Stimulated activated CD4-positive, alpha-beta T cell treated with anti-CD3 and anti-CD28 coated beads, TNF-alpha, amount 100 ng/mL, for 48 hours (primary cell): ENCODE results near the gene CIDEB.
A peak's percentile ranks its signal among the peaks of the same experiment; 100 is the strongest.
"Not testable (repeated sequence)": the region's sequence is repeated elsewhere in the genome, so short reads cannot be mapped to it uniquely, and the experiment has no call there.

ENCODE experiments used
- DNase-seq, 3 donors: peaks; one replicate each; pipeline ENCODE4 v3.0.0-alpha.2; 2020; ENCODE audit warnings: low read depth in 3 of 3

The CIDEB gene, protein sequence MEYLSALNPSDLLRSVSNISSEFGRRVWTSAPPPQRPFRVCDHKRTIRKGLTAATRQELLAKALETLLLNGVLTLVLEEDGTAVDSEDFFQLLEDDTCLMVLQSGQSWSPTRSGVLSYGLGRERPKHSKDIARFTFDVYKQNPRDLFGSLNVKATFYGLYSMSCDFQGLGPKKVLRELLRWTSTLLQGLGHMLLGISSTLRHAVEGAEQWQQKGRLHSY

DNA sequence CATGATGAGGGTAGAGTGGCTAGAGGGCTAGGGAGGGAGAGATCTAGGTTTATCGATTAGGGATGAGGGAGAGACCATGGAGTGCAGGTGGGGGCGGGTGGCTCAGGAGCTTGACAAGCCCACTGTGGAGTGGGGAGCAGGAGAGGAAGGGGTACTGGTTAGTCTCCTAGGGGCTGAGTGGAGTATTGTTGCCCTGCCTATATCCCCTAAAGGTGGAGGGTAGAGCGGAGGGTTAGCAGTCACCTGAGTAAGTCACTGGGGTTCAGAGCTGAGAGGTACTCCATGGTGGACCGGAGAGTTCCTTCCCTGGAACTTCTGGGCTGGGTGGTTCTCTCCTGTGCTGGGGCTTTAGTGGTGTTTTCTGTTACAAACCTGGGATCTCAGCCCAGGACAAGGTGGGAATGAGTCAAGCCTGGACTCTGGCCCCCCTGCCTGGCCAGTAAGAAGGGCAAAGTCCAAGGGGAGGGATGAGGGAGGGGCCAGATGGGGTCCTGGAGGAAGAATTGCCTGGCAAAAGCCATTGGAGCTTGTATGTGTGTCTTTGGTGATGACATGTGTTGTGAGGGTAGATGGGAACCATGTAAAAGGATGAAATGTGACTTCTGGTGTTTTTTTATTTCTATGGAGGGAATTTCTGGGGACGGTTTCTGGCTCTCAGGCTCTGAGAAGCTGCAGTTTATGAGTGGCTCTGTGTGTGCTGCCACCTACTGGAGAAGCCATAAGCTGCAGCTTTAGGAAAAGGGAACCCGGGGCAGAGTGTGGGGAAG lies at the start of gene CIDEB:
Gene CIDEB (minus strand): TSS at position 403 of the 767 bp plus-strand sequence. CDS start 119 bp downstream, at position 284.
- DNase-seq, result peak; percentile 19 to 44 (median 43)

DNA sequence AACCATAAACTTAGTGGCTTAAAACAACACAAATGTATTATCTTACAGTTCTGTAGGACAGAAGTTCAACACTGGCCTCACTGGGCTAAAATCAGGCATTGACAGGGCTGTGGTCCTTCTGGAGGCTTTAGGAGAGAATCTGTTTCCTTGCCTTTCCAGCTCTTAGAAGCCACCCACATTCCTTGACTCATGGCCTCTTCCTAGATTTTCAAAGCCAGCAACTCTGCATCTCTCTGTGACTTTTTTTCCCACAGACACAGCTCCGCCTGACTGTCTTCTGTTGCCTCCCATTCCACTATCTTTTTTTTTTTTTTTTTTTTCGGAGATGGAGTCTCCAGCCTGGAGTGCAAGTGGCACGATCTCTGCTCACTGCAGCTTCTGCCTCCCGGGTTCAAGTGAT lies 48.4 kb upstream of the CIDEB start:
- DNase-seq, result no peak

DNA sequence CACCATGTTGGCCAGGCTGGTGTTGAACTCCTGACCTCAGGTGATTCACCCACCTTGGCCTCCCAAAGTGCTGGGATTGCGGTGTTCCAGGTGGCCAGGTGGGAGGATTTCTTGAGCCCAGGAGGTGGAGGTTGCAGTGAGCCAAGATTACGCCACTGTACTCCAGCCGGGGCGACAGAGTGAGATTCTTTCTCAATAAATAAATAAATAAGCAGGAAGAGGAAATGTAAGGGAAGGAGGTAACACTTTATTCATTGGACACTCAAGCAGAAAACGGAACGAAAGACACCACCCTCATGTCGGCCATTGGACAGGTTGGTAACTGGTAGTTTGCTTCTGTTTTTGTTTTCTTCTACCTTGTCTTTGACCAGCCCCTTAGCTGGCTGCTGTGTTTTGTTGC lies 47.2 kb upstream of the CIDEB start:
- DNase-seq, result no peak

GRCh38 chr14:24354482-24354825 lies 46.7 kb upstream of the CIDEB start:
- not testable (repeated sequence) for DNase-seq

DNA sequence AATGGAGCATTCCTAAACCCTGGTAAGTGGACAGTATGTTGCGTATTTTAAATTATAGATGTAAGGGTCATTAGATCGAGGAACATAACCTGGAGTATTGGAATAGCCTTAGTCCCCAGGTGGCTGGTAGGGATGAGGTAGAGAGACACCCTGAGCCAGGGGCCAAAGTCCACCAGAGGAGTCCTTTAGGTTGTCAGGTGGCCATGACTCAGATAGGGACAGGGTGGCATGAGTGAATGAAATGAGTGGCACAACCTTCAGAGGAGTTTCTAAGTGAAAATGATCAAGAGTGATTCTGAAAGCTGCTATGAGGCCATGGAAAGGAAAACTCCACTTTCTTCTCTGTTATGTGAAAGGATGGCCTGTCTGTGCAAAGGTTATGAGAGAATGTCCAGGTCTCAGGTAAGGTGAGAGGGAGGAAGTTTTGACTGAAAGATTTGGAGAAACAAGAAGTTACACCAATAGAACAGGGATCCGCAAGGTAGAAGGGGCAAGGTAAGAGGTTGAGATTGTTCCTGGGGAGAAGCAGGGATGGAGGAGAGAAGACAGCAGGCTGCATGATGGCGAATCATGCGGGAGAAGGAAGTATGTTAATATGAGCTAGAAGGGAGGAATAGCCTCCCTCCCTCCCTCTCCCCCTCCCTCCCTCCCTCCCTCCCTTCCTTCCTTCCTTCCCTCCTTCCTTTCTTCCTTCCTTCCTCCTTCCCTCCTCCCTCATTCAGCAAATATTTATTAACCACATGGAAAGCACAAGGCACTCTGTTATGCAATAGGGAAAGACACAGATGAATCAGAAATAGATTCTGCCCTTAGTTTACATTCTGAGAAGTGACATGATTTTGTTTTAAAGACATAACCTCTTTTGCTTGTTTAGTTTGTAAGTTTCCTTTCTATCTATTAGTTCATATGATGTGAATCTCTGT lies 46.0 kb upstream of the CIDEB start:
- no peak for DNase-seq

GRCh38 chr14:24351517-24351916 lies 43.7 kb upstream of the CIDEB start:
- DNase-seq, result no peak

DNA sequence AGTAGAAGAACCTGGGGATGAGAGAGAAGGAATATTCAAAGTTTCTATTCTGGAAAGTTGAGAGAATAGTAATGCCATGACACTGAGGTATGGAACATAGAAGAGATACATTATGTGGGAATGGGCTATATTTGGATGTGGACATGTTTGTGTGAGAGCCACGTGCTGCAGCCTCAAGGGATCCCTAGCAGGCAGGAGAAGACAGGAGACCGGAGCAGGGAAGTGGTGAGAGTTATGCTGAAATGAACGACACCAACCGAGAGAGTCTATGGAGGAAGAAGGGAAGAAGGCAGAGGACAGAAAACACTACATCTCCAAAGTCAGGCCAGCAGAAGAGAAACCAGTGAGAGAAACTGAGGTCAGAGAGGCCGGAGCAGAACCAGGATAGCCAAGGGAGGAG lies 42.0 kb upstream of the CIDEB start:
- DNase-seq, result no peak

- DNase-seq, result no peak
These were observed 40.4 kb upstream of the CIDEB start for GRCh38 chr14:24348186-24348585.

DNA sequence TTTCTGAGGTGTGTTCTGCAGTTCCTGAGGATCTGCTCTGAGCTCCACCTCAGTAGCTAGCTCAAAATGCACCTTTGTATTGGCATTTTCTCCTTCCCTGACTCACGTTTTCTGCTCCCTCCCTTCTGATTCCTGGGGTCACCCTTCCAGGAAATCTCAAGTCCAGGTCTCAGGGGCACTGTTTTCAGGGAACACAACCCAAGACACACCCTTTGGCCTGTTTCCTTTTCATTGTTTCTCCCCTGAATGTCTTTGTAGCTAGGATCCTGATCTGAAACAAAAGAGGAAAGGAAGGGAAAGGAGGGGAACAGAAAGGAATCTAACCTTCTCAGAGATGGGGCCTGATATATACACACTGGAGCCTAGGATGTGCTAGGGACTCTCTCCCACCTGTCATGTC lies 39.4 kb upstream of the CIDEB start:
- DNase-seq, result no peak

GRCh38 chr14:24343795-24344660 lies 36.3 kb upstream of the CIDEB start:
- no peak for DNase-seq

DNA sequence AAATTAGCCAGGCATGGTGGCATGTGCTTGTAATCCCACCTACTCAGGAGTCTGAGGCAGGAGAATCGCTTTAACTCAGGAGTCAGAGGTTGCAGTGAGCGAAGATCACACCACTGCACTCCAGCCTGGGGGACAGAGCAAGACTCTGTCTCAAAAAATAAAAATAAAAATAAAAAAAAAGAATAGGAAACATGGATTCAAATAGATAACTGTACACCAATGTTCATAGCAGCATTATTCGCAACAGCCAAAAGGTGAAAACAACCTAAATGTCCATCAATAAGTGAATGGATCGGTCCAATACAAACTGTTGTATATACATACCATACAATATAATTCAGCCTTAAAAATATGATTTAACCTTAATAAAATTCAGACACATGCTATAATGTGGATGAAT lies 35.1 kb upstream of the CIDEB start:
- no peak for DNase-seq

DNA sequence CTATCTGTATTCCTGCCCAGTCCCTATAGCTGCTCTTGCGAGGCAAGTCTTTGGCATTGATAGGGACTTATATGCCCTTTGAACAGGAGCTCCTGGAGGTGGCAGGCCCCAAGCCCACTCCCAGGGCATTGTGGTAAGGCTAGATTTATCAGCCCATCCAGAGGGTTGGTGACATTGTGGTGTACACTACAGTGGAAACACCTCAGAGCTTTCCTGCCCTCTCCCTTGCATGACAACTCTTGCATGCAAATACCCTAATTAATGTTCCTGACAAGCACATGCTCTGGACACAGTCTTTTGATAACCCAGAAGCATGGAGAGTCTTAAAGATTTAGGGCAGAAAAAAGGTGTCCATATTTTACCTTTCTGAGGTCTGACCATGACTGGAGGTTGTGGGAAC lies 32.8 kb upstream of the CIDEB start:
- DNase-seq, result no peak

- DNase-seq, result peak in 2 of 3 donors; percentile 29 to 63
These were observed 31.7 kb upstream of the CIDEB start, which contains the start of gene RIPK3 for GRCh38 chr14:24339284-24340151. TSS of gene RIPK3 (minus strand) at chr14:24339991. CDS start at chr14:24339826, 165 bp downstream.

DNA sequence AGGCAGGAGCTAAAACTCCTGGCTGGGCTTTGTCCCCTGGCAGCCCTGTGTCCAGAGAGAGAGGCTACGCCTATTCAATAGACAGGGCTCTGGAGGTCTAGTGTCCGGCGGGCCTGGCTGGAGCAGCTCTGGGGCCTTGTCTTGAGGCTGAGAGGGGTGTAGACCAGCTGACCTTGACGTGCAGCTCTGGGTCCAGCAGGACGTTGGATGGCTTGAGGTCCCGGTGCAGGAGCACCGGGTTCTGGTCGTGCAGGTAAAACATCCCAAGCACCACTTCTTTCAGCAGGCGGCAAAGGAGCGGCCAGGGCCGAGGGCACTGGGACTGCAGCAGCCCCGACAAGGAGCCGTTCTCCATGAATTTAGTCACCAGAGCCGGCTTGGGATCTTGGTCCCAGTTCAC lies 31.1 kb upstream of the CIDEB start:
- DNase-seq, result no peak

- DNase-seq, result no peak
These were observed 30.0 kb upstream of the CIDEB start for GRCh38 chr14:24337824-24338175.

- no peak for DNase-seq
These were observed 29.5 kb upstream of the CIDEB start for GRCh38 chr14:24337144-24337823.

GRCh38 chr14:24335461-24336171 lies 27.8 kb upstream of the CIDEB start:
- DNase-seq, result no peak

GRCh38 chr14:24334431-24335291 lies 26.9 kb upstream of the CIDEB start, which contains the start of gene ADCY4:
TSS of gene ADCY4 (minus strand) at chr14:24335071. CDS start at chr14:24334652, 419 bp downstream.
- no peak for DNase-seq
